Kidney epithelial cell (primary cell): Measurements from ENCODE around the gene SLC35E4. TPM values are rescaled to one million over a fixed set of nuclear protein-coding genes. Genes with fewer than 3 reads are reported as not detected.

Experiments
- DNase-seq: peaks from one replicate; pipeline ENCODE4 v3.0.0-alpha.2; 2010; ENCODE audit warnings: low read depth
- H3K27me3 ChIP-seq: 2 replicates; pipeline ENCODE4 v1.6.0; 2011; ENCODE audit warnings: low read length; ENCODE audit not compliant: control insufficient read depth, insufficient read depth
- H3K36me3 ChIP-seq: 2 replicates; pipeline ENCODE4 v1.5.1; 2011; ENCODE audit warnings: low read length; ENCODE audit not compliant: control insufficient read depth, insufficient read depth
- H3K4me3 ChIP-seq: 2 replicates; pipeline ENCODE4 v1.5.1; 2011; ENCODE audit warnings: low read depth, mild to moderate bottlenecking, control low read depth, low read length
- CTCF ChIP-seq: IDR thresholded peaks from 2 replicates; pipeline ENCODE4 v1.5.1; 2011; ENCODE audit warnings: mild to moderate bottlenecking, moderate library complexity, low read length, control low read depth, inconsistent platforms; ENCODE audit not compliant: insufficient read depth, poor library complexity, severe bottlenecking
- total RNA-seq: library from RNA; depleted of rRNA; stranded (reverse); fragments of >200 nt; gene quantifications from 2 replicates; pipeline ENCODE4 v1.2.3, GENCODE V29; 2015

SLC35E4 gene
- total RNA-seq, 1 donor from 2014 or later = 8.3 TPM

DNA sequence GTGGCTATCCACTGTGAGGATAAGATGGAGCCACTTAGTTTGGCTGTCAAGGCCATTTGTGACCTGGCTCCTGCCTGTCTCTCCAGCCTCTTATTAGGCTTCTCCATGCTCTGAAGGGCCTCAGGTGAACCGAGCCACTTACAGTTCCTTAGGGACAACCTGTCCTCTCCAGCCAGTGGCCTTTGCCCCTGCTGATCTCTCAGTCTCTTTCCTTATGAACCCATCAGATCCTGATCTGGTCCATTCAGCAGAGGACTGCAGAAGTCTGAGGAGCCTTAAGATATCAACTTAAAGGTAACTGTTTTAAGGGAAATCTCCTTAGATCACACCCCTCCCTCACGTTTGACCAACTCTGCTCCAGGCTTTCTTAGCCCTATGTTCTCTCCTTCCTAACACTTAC lies 29.7 kb downstream of the SLC35E4 start:
- DNase-seq = no peak
- Histone ChIP-seq H3K4me3 (no peak overlapping the region), H3K27me3 (peaks cover 2% of the 10 kb centered on the region), H3K36me3 (no peaks in the 10 kb centered on the region)
- no peak for TF ChIP-seq CTCF

DNA sequence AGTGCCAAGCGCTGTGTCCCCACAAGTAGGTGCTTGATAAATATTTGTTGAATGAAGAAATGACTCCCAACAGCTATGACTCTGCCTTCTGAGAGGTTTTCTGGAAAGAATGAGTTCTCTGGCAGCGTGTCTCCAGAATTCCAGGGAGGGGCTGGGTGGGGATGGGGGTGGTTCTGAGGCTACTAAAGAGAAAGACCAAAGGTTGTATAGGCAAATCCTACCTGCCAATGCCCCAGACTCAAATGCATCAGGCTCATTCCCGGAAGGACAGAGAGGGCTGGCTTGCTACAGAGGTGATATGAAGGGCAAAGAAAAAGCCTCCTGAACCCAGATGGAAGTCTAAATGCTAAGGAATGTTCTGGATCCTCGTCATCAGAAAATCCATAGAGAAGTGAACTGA lies 30.2 kb downstream of the SLC35E4 start:
- no peak for DNase-seq
- Histone ChIP-seq H3K27me3 (peaks cover 2% of the 10 kb centered on the region), H3K36me3 (no peaks in the 10 kb centered on the region), H3K4me3 (no peak overlapping the region)
- TF ChIP-seq CTCF = no peak

DNA sequence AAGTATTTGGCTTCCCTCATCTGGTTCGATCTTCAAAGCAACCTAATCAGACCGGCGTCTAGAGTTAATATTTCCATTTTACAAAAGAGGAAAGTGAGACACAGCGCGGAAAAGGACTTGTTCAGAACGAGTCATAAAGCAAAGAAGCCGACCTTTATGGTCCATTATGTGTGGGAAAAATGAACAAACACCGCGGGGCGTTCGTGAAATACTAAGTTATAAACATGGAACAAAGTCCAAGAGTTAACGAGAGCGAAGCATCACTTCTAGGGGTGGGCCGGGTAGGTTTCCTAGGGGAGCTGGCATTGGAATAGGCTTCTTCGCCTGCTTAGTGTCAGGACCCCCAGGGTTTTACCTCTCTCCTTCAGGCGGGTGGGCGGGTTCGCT lies 31.5 kb downstream of the SLC35E4 start:
- TF ChIP-seq CTCF = no peak
- no peak for DNase-seq
- peaks cover 2% of the 10 kb centered on the region for H3K27me3 ChIP-seq

DNA sequence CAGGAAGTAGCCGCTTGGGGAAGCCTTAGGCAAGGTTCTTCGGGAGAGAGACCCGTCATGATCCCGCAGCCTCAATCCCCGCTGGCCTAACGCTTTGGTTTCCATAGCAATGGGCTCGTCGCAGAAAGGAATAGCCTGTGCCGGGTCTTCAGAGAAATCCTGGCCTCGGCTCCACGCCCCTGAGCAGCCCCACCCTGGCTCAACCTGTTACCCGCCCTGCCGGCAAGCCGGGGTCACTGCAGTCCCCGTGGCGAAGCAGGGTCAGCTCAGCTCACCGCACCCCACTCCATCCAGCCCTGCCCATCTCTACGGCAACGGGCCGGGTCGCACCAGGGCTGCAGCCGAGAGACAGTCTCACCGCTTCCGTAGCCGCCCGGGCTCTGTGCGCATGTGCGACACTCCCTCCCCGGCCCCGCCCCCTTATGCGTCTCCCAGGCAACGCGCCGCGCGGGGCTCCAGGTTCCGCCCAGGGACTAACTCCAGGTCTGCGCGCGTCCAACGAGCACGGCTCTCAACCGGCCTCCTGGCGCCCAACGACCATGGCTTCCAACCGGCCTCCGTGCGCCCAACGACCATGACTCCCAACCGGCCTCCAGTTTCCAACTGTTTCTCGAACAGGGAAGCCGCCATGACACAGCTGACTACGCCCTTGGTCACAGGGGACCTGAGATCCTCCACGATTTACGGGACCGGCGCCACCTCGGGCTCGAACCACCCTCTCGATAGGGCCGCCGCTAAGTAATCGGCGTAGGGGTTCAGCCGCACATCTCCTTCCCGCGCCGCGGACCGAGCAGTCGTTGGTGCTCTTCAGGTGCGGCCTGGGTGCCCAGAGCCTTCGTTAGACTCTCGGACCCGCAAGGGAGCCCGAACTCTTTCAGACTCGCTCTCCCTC lies 32.2 kb downstream of the SLC35E4 start, which contains the start of gene DUSP18:
TSS of gene DUSP18 (minus strand) at position 382 of the 892 bp plus-strand sequence. CDS start 3,872 bp downstream, outside the sequence.
- H3K36me3 ChIP-seq = no peaks in the 10 kb centered on the region
- TF ChIP-seq CTCF = peak; percentile 33
- H3K27me3 ChIP-seq = peaks cover 2% of the 10 kb centered on the region
- peak; percentile 38 for DNase-seq
- H3K4me3 ChIP-seq = peak within 1 kb of the TSS; percentile 69

More for the DNA sequence above, 31.5 kb downstream of the SLC35E4 start:
- H3K36me3 ChIP-seq = no peaks in the 10 kb centered on the region
- H3K4me3 ChIP-seq = peak overlapping the region; percentile 69

- TF ChIP-seq CTCF = no peak
- H3K36me3 ChIP-seq = no peaks in the 10 kb centered on the region
- peaks cover 2% of the 10 kb centered on the region for H3K27me3 ChIP-seq
- no peak for DNase-seq
- peak overlapping the region; percentile 69 for H3K4me3 ChIP-seq
Measured at GRCh38 chr22:30668386-30668710, 32.8 kb downstream of the SLC35E4 start.
